GM18951 (cell line): Measurements from ENCODE around the gene CD72.
"Not testable (repeated sequence)": the region's sequence is repeated elsewhere in the genome, so short reads cannot be mapped to it uniquely, and the experiment has no call there.

ENCODE experiments used
- POLR2A ChIP-seq: IDR thresholded peaks from 4 replicates; pipeline ENCODE4 v1.6.1; 2011; ENCODE audit warnings: mild to moderate bottlenecking; ENCODE audit not compliant: insufficient read length, insufficient read depth; ENCODE audit errors: extremely low read depth
- in situ Hi-C: fragments of 300-500 bp; cut with MboI; formaldehyde crosslinking; loops from one replicate; pipeline ENCODE4 v1.12.0; 2022; ENCODE audit warnings: low sequenced_read_pairs, mixed read lengths, inconsistent platforms; ENCODE audit not compliant: unreplicated experiment

The CD72 gene

GRCh38 chr9:35656831-35657545 lies 38.8 kb upstream of the CD72 start:
- no peak for TF ChIP-seq POLR2A
- in situ Hi-C loops, result no loop called here

- no peak for TF ChIP-seq POLR2A
- in situ Hi-C loops, result no loop called here
Measured at GRCh38 chr9:35656348-35656747, 38.1 kb upstream of the CD72 start.

- in situ Hi-C loops, result no loop called here
- no peak for TF ChIP-seq POLR2A
Measured at GRCh38 chr9:35653611-35654010, 35.4 kb upstream of the CD72 start.

- in situ Hi-C loops, result no loop called here
- TF ChIP-seq POLR2A, result no peak
Measured at GRCh38 chr9:35652829-35653209, 34.6 kb upstream of the CD72 start.

- no peak for TF ChIP-seq POLR2A
- in situ Hi-C loops, result no loop called here
Measured at GRCh38 chr9:35651956-35652828, 34.0 kb upstream of the CD72 start.

- in situ Hi-C loops, result no loop called here
- TF ChIP-seq POLR2A, result peak; percentile 53
Measured at GRCh38 chr9:35650341-35651158, 32.3 kb upstream of the CD72 start, which contains the start of gene SIT1. Gene SIT1, minus strand, starts transcription at chr9:35650931. Its CDS starts 78 bp downstream, at chr9:35650853.

GRCh38 chr9:35649431-35650340 lies 31.5 kb upstream of the CD72 start:
- in situ Hi-C loops, result no loop called here

GRCh38 chr9:35646533-35647265 lies 28.5 kb upstream of the CD72 start:
- TF ChIP-seq POLR2A, result peak; percentile 71
- in situ Hi-C loops, result no loop called here

More at GRCh38 chr9:35649431-35650340, 31.5 kb upstream of the CD72 start:
- TF ChIP-seq POLR2A, result peak; percentile 51

GRCh38 chr9:35646153-35646532 lies 27.9 kb upstream of the CD72 start:
- in situ Hi-C loops, result no loop called here
- TF ChIP-seq POLR2A, result no peak

GRCh38 chr9:35645736-35646135 lies 27.5 kb upstream of the CD72 start:
- in situ Hi-C loops, result not testable (repeated sequence)

- in situ Hi-C loops, result no loop called here
Measured at GRCh38 chr9:35643046-35643445, 24.8 kb upstream of the CD72 start.

GRCh38 chr9:35641478-35641877 lies 23.3 kb upstream of the CD72 start:
- in situ Hi-C loops, result not testable (repeated sequence)

More at GRCh38 chr9:35643046-35643445, 24.8 kb upstream of the CD72 start:
- TF ChIP-seq POLR2A, result no peak

- in situ Hi-C loops, result not testable (repeated sequence)
Measured at GRCh38 chr9:35640431-35640830, 22.2 kb upstream of the CD72 start.
